Gastroesophageal sphincter (tissue), 4 donors: Measurements from ENCODE around the gene WDR4. TPM values are rescaled to one million over a fixed set of nuclear protein-coding genes. Genes with fewer than 3 reads are reported as not detected.
"Not testable (repeated sequence)": the region's sequence is repeated elsewhere in the genome, so short reads cannot be mapped to it uniquely, and the experiment has no call there.

Experiments
- ATAC-seq: fragments of 150-250 bp; one replicate; pipeline ENCODE4 v1.9.1; 2016; ENCODE audit warnings: mild to moderate bottlenecking, moderate library complexity
- H3K27ac ChIP-seq, 4 donors: fragments of 200-600 bp; sonication (generic) in 3 of 4; 1 replicate in 3 of 4; 2 replicates in 1 of 4; pipeline ENCODE4 v1.5.1; 2016 to 2019
- H3K27me3 ChIP-seq: fragments of 200-600 bp; sonication (generic); one replicate; pipeline ENCODE4 v1.5.1; 2019
- H3K36me3 ChIP-seq, 2 donors: fragments of 200-600 bp; sonication (generic); one replicate each; pipeline ENCODE4 v1.5.1; 2019; ENCODE audit warnings: control low read depth in 1 of 2
- H3K4me1 ChIP-seq, 3 donors: fragments of 200-600 bp; sonication (generic); 1 replicate in 2 of 3; 2 replicates in 1 of 3; pipeline ENCODE4 v1.5.1; 2016 to 2019; ENCODE audit warnings: control low read depth in 2 of 3
- H3K4me3 ChIP-seq, 2 donors: fragments of 200-600 bp; sonication (generic); one replicate each; pipeline ENCODE4 v1.5.1; 2019; ENCODE audit warnings: mild to moderate bottlenecking in 1 of 2, moderate library complexity in 1 of 2
- H3K9me3 ChIP-seq, 3 donors: fragments of 200-600 bp; sonication (generic); one replicate each; pipeline ENCODE4 v1.5.1; 2017 to 2019; ENCODE audit warnings: control low read depth in 2 of 3
- EP300 ChIP-seq: sonication (generic); formaldehyde crosslinking; IDR thresholded peaks from one replicate; pipeline ENCODE4 v1.6.1; 2017; ENCODE audit warnings: antibody characterized with exemption, mild to moderate bottlenecking
- POLR2A ChIP-seq, 2 donors: fragments of 450-650 bp; IDR thresholded peaks; one replicate each; pipeline ENCODE4 v1.6.1; 2017; ENCODE audit warnings: antibody characterized with exemption in 2 of 2, mild to moderate bottlenecking in 2 of 2, moderate library complexity in 1 of 2
- POLR2AphosphoS5 ChIP-seq: sonication (generic); formaldehyde crosslinking; IDR thresholded peaks from one replicate; pipeline ENCODE4 v1.6.1; 2017; ENCODE audit warnings: antibody characterized with exemption
- WGBS, 2 donors: methylation state at CpG; one replicate each; pipeline ENCODE4 v1.1.5; 2018; ENCODE audit warnings: low coverage in 1 of 2; 5-methylcytosine and 5-hydroxymethylcytosine counted together
- total RNA-seq, 4 donors: library from RNA; depleted of rRNA; stranded (reverse); fragments of >200 nt; gene quantifications; one replicate each; pipeline ENCODE4 v1.1.0, GENCODE V29; 2016
- TF ChIP-seq, protein P1 (sequence below), 4 experiments: fragments of 200-600 bp in 2 of 4; fragments of 450-650 bp in 2 of 4; sonication (generic) in 1 of 4; IDR thresholded peaks; one replicate each; pipeline ENCODE4 v1.5.1; 2017 to 2019; ENCODE audit warnings: antibody characterized with exemption in 4 of 4, mild to moderate bottlenecking in 2 of 4, moderate library complexity in 2 of 4

Gene WDR4
- total RNA-seq, 4 donors from 2014 or later, result 3.9 to 10.0 (median 7.5) TPM

DNA sequence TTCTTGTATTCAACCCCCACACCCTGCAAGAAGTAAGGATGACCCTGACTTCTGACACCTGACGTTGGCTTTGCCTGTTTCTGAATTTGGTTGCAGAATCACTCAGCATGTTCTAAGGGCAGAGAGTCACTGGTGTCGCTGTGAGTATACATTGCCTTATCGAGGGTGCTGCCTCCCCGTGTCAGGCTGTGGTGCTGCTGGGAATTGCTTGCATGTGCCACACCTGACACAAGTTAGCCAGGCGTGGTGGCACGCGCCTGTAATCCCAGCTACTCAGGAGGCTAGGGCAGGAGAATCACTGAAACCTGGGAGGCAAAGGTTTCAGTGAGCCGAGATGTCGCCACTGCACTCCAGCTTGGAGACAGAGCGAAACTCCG is 45.9 kb downstream of the WDR4 start:
- Histone ChIP-seq H3K9me3 (no peaks in the 10 kb centered on the region), H3K36me3 (no peaks in the 10 kb centered on the region), H3K4me1 (peaks cover 0 to 8% (median 0%) of the 10 kb centered on the region in 3 donors), H3K27ac (no peak overlapping the region), H3K27me3 (peaks cover 50% of the 10 kb centered on the region), H3K4me3 (no peak overlapping the region)
- TF ChIP-seq POLR2A (IDR thresholded peaks at IDR 0.05) (no peak), POLR2AphosphoS5 (no peak), EP300 (no peak)
- TF ChIP-seq, protein P1, sequence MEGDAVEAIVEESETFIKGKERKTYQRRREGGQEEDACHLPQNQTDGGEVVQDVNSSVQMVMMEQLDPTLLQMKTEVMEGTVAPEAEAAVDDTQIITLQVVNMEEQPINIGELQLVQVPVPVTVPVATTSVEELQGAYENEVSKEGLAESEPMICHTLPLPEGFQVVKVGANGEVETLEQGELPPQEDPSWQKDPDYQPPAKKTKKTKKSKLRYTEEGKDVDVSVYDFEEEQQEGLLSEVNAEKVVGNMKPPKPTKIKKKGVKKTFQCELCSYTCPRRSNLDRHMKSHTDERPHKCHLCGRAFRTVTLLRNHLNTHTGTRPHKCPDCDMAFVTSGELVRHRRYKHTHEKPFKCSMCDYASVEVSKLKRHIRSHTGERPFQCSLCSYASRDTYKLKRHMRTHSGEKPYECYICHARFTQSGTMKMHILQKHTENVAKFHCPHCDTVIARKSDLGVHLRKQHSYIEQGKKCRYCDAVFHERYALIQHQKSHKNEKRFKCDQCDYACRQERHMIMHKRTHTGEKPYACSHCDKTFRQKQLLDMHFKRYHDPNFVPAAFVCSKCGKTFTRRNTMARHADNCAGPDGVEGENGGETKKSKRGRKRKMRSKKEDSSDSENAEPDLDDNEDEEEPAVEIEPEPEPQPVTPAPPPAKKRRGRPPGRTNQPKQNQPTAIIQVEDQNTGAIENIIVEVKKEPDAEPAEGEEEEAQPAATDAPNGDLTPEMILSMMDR (IDR thresholded peaks at IDR 0.05), result no peak
- ATAC-seq, result no peak
- WGBS, 2 donors, result 20% methylated on average over 1 to 2 of the region's 11 CpGs

DNA sequence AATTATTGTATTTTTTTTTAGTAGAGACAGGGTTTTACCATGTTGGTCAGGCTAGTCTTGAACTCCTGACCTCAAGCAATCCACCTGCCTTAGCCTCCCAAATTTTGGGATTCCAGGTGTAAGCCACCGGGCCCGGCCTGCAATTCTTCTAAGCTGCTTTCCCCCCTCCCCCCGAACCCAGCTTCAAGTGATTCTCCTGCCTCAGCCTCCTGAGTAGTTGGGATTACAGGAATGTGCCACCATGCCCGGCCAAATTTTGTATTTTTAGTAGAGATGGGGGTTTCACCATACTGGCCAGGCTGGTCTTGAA is 47.1 kb downstream of the WDR4 start:
- not testable (repeated sequence) for H3K4me3 ChIP-seq

DNA sequence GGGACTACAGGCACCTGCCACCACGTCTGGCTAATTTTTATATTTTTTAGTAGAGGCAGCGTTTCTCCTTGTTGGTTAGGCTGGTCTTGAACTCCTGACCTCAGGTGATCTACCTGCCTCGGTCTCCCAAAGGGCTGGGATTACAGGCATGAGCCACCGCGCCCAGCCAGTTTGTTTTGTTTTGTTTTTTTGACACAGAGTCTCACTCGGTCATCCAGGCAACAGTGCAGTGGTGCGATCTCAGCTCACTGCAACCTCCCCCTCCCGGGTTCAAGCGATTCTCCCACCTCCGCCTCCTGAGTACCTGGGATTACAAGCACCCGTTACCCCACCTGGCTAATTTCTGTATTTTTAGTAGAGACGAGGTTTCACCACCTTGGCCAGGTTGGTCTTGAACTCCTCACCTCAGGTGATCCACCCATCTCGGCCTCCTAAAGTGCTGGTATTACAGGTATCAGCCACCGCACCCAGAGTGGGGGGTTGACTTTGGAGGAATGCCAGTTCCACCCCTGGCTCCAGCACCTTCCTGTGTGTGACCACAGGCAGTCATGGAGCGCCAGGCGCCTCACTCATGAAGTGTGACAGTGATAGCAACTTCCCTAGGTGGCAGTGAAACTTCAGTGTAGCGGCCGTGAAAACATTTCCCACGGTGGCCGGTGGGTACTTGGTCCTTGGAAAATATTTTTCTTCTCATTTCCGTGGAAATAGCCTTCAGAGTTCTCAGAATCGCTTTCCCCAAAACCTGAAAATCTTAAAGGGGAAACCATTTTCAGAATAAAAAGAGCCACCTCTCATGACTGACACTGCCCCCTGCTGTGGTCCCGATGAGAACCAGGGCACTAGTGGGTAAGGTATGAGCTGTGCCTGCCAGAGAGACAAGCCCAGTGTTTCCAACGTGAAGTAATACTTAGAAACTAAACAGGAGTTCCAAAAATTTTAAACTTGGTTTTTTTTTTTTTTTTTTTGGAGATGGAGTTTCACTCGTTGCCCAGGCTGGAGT is 48.6 kb downstream of the WDR4 start:
- ATAC-seq, result no peak
- WGBS, 2 donors, result 67 to 74% methylated on average over 14 to 22 of the region's 25 CpGs
- Histone ChIP-seq H3K36me3 (no peaks in the 10 kb centered on the region), H3K27ac (no peak overlapping the region), H3K4me3 (no peak overlapping the region), H3K9me3 (no peaks in the 10 kb centered on the region), H3K27me3 (peaks cover 76% of the 10 kb centered on the region), H3K4me1 (peaks cover 0 to 8% (median 0%) of the 10 kb centered on the region in 3 donors)
- no peak for TF ChIP-seq POLR2AphosphoS5
- TF ChIP-seq POLR2A (IDR thresholded peaks at IDR 0.05), result no peak
- no peak for TF ChIP-seq EP300
- TF ChIP-seq, protein P1 (IDR thresholded peaks at IDR 0.05), result no peak

More for the DNA sequence above, 47.1 kb downstream of the WDR4 start:
- H3K36me3 ChIP-seq, H3K9me3 ChIP-seq, H3K27ac ChIP-seq, H3K4me1 ChIP-seq, ATAC-seq: not testable (repeated sequence)
- H3K27me3 ChIP-seq, result peaks cover 61% of the 10 kb centered on the region
- WGBS, 2 donors, result no CpG with 5 or more reads among the region's 4 CpGs

DNA sequence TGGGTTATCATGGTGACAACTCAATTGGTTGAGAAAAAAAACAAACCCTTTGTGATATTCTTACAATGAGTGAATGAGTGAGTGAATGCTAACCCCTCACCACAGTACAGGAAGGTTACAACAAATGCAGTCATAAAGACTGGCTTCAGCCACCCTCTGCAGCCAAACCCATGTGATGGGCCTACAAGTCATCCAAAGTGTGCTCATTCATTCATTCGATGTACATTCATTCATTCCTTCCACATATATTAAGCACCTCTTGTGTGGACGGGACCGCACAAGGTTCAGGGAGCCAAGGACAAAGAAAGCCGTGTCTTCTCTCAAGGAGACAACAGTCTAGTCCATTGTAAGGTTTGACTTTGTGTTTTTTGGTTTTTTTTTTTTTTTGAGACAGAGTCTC is 49.4 kb downstream of the WDR4 start:
- H3K4me3 ChIP-seq, result no peak overlapping the region
- H3K36me3 ChIP-seq, result no peaks in the 10 kb centered on the region
- peaks cover 80% of the 10 kb centered on the region for H3K27me3 ChIP-seq
- no peaks in the 10 kb centered on the region for H3K9me3 ChIP-seq
- peaks cover 0 to 8% (median 0%) of the 10 kb centered on the region in 3 donors for H3K4me1 ChIP-seq
- TF ChIP-seq POLR2AphosphoS5 (no peak), POLR2A (IDR thresholded peaks at IDR 0.05) (no peak), EP300 (no peak)
- TF ChIP-seq, protein P1 (IDR thresholded peaks at IDR 0.05), result no peak
- no peak for ATAC-seq
- H3K27ac ChIP-seq, result no peak overlapping the region
- 91 to 96% methylated on average over 4 of the region's 4 CpGs for WGBS, 2 donors

DNA sequence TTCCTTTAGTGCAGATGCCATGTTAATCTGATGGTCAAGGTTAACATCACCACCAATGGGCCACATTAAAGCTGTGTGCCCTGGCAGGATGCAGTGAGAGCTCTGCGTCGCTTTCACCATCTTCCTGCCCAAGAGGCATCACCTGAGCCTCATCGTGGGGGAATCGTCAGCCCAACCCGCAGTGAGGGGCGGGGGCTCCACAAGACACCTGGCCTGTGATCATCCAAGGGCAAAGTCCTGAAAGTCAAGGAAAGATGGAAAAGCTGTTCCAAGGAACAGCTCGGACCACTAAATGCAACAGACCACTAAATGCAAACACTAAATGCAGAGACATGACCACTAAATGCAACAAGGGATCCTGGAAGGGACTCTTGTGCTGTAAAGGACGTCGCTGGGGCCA is 49.9 kb downstream of the WDR4 start:
- H3K9me3 ChIP-seq, result no peaks in the 10 kb centered on the region
- H3K36me3 ChIP-seq, result no peaks in the 10 kb centered on the region
- H3K27me3 ChIP-seq, result peaks cover 81% of the 10 kb centered on the region
- H3K4me3 ChIP-seq, result no peak overlapping the region
- no peak for ATAC-seq
- peaks cover 0 to 8% (median 0%) of the 10 kb centered on the region in 3 donors for H3K4me1 ChIP-seq
- no peak for TF ChIP-seq POLR2A (IDR thresholded peaks at IDR 0.05)
- H3K27ac ChIP-seq, result no peak overlapping the region
- WGBS, 2 donors, result 57 to 86% methylated on average over 2 of the region's 9 CpGs

DNA sequence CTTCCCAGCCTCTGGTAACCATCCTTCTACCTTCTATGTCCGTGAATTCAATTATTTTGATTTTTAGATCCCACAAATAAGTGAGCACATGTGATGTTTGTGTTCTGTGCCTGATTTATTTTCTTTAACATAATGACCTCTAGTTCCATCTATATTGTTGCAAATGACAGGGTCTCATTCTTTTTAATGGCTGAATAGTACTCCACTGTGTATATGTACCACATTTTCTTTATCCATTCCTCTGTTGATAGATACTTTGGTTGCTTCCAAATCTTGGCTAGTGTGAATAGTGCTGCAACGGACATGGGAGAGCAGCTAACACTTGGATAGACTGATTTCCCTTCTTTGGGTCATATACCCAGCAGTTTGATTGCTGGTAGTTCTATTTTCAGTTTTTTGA is 51.8 kb downstream of the WDR4 start:
- Histone ChIP-seq H3K27me3 (peaks cover 79% of the 10 kb centered on the region), H3K4me3 (no peak overlapping the region), H3K27ac (no peak overlapping the region), H3K36me3 (no peaks in the 10 kb centered on the region), H3K4me1 (peaks cover 0 to 1% (median 0%) of the 10 kb centered on the region in 3 donors), H3K9me3 (no peaks in the 10 kb centered on the region)
- WGBS, 2 donors, result 71 to 72% methylated on average over 1 to 2 of the region's 2 CpGs
- TF ChIP-seq POLR2A (IDR thresholded peaks at IDR 0.05) (no peak), POLR2AphosphoS5 (no peak), EP300 (no peak)
- TF ChIP-seq, protein P1 (IDR thresholded peaks at IDR 0.05), result no peak
- no peak for ATAC-seq
